22Rv1 (cell line): ENCODE measurements around the gene LSP1.

ENCODE experiments used
- ZFX ChIP-seq: fragments of 450-650 bp; IDR thresholded peaks from 2 replicates; pipeline ENCODE4 v1.6.1; 2017; ENCODE audit warnings: antibody characterized with exemption, borderline replicate concordance
- TF ChIP-seq, protein P1 (sequence below): fragments of 450-650 bp; IDR thresholded peaks from 2 replicates; pipeline ENCODE4 v1.5.1; 2017; ENCODE audit warnings: mild to moderate bottlenecking

- TF ChIP-seq, protein P1, sequence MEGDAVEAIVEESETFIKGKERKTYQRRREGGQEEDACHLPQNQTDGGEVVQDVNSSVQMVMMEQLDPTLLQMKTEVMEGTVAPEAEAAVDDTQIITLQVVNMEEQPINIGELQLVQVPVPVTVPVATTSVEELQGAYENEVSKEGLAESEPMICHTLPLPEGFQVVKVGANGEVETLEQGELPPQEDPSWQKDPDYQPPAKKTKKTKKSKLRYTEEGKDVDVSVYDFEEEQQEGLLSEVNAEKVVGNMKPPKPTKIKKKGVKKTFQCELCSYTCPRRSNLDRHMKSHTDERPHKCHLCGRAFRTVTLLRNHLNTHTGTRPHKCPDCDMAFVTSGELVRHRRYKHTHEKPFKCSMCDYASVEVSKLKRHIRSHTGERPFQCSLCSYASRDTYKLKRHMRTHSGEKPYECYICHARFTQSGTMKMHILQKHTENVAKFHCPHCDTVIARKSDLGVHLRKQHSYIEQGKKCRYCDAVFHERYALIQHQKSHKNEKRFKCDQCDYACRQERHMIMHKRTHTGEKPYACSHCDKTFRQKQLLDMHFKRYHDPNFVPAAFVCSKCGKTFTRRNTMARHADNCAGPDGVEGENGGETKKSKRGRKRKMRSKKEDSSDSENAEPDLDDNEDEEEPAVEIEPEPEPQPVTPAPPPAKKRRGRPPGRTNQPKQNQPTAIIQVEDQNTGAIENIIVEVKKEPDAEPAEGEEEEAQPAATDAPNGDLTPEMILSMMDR, result no peak
- no peak for TF ChIP-seq ZFX
Measured at GRCh38 chr11:1815751-1816150, 37.1 kb upstream of the LSP1 start.
